PC-3 (cell line): ENCODE data around the gene MYO16. TPM values are rescaled to one million over a fixed set of nuclear protein-coding genes. Genes with fewer than 3 reads are reported as not detected.
A peak's percentile ranks its signal among the peaks of the same experiment; 100 is the strongest.

Experiments used
- ATAC-seq: fragments of 200-7000 bp; cut with Tn5 transposase; 2 replicates; pipeline ENCODE4 v1.9.1; 2020; ENCODE audit warnings: mild to moderate bottlenecking, moderate library complexity
- BruUV-seq: library from RNA; stranded (reverse); fragments of 400-500 nt; replicated peaks from 2 replicates; lab custom pipeline; 2021; lab: Mats Ljungman, UMichigan
- CTCF ChIA-PET: fragments of 300-600 bp; sonication (Branson Sonifier 250); formaldehyde crosslinking; loops from one replicate; lab custom pipeline; 2022; ENCODE audit warnings: antibody characterized with exemption; lab: Charles Lee
- POLR2A ChIA-PET: fragments of 300-600 bp; sonication (Branson Sonifier 250); formaldehyde crosslinking; loops from one replicate; lab custom pipeline; 2022; ENCODE audit warnings: antibody characterized with exemption; ENCODE audit not compliant: unreplicated experiment; lab: Charles Lee
- DNase-seq: peaks from one replicate; pipeline ENCODE4 v3.0.0-alpha.2; 2015
- H2AFZ ChIP-seq: fragments of 300-600 bp; sonication (generic); 2 replicates; pipeline ENCODE4 v1.6.0; 2016; ENCODE audit warnings: antibody characterized with exemption, low read length
- H3F3A ChIP-seq: fragments of 300-600 bp; sonication (generic); one replicate; pipeline ENCODE4 v1.6.0; 2017; ENCODE audit warnings: antibody characterized with exemption, low read length, control low read depth, mild to moderate bottlenecking; ENCODE audit not compliant: unreplicated experiment
- H3K27ac ChIP-seq: fragments of 300-600 bp; sonication (generic); 2 replicates; pipeline ENCODE4 v1.5.1; 2016; ENCODE audit warnings: mild to moderate bottlenecking, low read length
- H3K27me3 ChIP-seq: fragments of 300-600 bp; sonication (generic); 2 replicates; pipeline ENCODE4 v1.6.1; 2016; ENCODE audit warnings: low read length, mixed read lengths
- H3K36me3 ChIP-seq: fragments of 300-600 bp; sonication (generic); 2 replicates; pipeline ENCODE4 v1.6.1; 2016; ENCODE audit warnings: low read depth, mixed run types, low read length, mixed read lengths
- H3K4me1 ChIP-seq: fragments of 300-600 bp; sonication (generic); 2 replicates; pipeline ENCODE4 v1.5.1; 2016; ENCODE audit warnings: low read length; ENCODE audit not compliant: insufficient read depth
- H3K4me2 ChIP-seq: fragments of 300-600 bp; sonication (generic); 2 replicates; pipeline ENCODE4 v1.6.0; 2016; ENCODE audit warnings: low read length
- H3K4me3 ChIP-seq: fragments of 300-600 bp; sonication (generic); 2 replicates; pipeline ENCODE4 v1.5.1; 2016; ENCODE audit warnings: mild to moderate bottlenecking, low read length, mixed read lengths
- H3K79me2 ChIP-seq: fragments of 300-600 bp; sonication (generic); 2 replicates; pipeline ENCODE4 v1.6.1; 2017; ENCODE audit warnings: low read length, mixed read lengths
- H3K9ac ChIP-seq: fragments of 300-600 bp; sonication (generic); 2 replicates; pipeline ENCODE4 v1.6.0; 2016; ENCODE audit warnings: mild to moderate bottlenecking, low read length
- H3K9me2 ChIP-seq: fragments of 300-600 bp; sonication (generic); replicated peaks from 2 replicates; pipeline ENCODE4 v1.6.1; 2016; ENCODE audit warnings: mixed run types, low read length, mixed read lengths
- H3K9me3 ChIP-seq: fragments of 300-600 bp; sonication (generic); 2 replicates; pipeline ENCODE4 v1.6.1; 2016; ENCODE audit warnings: low read length, mixed read lengths
- H4K20me1 ChIP-seq: fragments of 300-600 bp; sonication (generic); 2 replicates; pipeline ENCODE4 v1.6.1; 2016; ENCODE audit warnings: low read length, mixed read lengths
- CTCF ChIP-seq: fragments of 300-600 bp; sonication (generic); conservative IDR thresholded peaks from 2 replicates; pipeline ENCODE4 v1.5.1; 2017; ENCODE audit warnings: antibody characterized with exemption, low read depth, mild to moderate bottlenecking, low read length
- EZH2 ChIP-seq: fragments of 300-600 bp; sonication (generic); IDR thresholded peaks from one replicate; pipeline ENCODE4 v1.6.1; 2017; ENCODE audit warnings: antibody characterized with exemption, mild to moderate bottlenecking, low read length; ENCODE audit not compliant: unreplicated experiment
- EZH2phosphoT487 ChIP-seq: fragments of 300-600 bp; sonication (generic); IDR thresholded peaks from 2 replicates; pipeline ENCODE4 v1.6.1; 2018; ENCODE audit warnings: mild to moderate bottlenecking, antibody characterized with exemption, low read length, borderline replicate concordance
- intact Hi-C: fragments of 100-400 bp; cut with micrococcal nuclease; formaldehyde crosslinking; loops from 2 replicates; pipeline ENCODE4 v1.9.0; 2023
- total RNA-seq: library from RNA; depleted of rRNA; stranded (reverse); fragments of >200 nt; gene quantifications from 2 replicates; pipeline ENCODE4 v1.2.3, GENCODE V29; 2014

MYO16 gene
- total RNA-seq, 1 experiment from 2014 or later: not detected

GRCh38 chr13:109100705-109101304 is 471.4 kb downstream of the MYO16 start:
- ChIA-PET CTCF (no interaction called here), POLR2A (no interaction called here)
- H3F3A ChIP-seq: no peaks in the 10 kb centered on the region
- peak; percentile 22 for DNase-seq
- no peaks in the 10 kb centered on the region for H4K20me1 ChIP-seq
- peak; percentile 22; the same call in 1 of the 2 replicates for ATAC-seq
- TF ChIP-seq EZH2phosphoT487: no peak
- TF ChIP-seq CTCF: no peak
- TF ChIP-seq EZH2: no peak
- BruUV-seq: no TSS peak
- intact Hi-C loops: no loop called here
- no peaks in the 10 kb centered on the region for H3K9me3 ChIP-seq
- no peaks in the 10 kb centered on the region for H3K4me1 ChIP-seq
- H3K27ac ChIP-seq: no peak overlapping the region
- peaks cover 38% of the 10 kb centered on the region for H3K27me3 ChIP-seq
- H3K4me2 ChIP-seq: no peak overlapping the region
- H3K9ac ChIP-seq: no peak overlapping the region
- H3K36me3 ChIP-seq: no peaks in the 10 kb centered on the region
- H3K9me2 ChIP-seq: no peaks in the 10 kb centered on the region
- H2AFZ ChIP-seq: no peak overlapping the region
- no peaks in the 10 kb centered on the region for H3K79me2 ChIP-seq
- no peak overlapping the region for H3K4me3 ChIP-seq

DNA sequence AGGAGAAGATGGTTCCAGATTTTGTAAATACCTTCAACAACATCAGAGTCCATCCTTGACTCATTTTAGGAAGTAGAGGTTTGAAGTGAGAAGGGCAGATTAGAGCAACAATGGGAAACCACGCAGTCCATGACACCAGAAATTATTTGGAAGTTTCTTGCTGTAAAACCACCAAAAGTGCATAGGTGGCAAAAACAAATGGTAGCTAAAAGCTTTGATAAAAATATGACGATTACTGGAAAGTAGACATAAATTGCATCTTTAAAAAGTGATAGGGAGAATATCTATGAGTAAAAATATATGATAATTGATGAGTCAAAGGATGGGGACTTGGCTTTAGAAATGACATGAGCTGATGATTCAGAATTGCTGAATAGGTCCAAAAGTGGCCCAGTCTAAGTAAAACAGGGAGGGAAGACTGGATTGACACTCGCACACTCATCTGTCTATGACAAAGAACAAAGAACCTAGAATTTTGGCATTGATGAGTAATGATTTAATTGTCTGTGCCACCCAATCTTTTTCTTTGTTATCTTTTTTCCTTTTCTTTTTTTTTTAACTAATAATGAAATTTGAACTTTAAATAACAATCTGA is 472.2 kb downstream of the MYO16 start:
- DNase-seq (no peak), ATAC-seq (no peak)
- Histone ChIP-seq H3K4me2 (no peak overlapping the region), H2AFZ (no peak overlapping the region), H3K79me2 (no peaks in the 10 kb centered on the region), H3K9ac (no peak overlapping the region), H4K20me1 (no peaks in the 10 kb centered on the region), H3K4me1 (no peaks in the 10 kb centered on the region), H3K27me3 (peaks cover 46% of the 10 kb centered on the region), H3K4me3 (no peak overlapping the region), H3K27ac (no peak overlapping the region), H3K9me2 (no peaks in the 10 kb centered on the region), H3F3A (no peaks in the 10 kb centered on the region), H3K9me3 (no peaks in the 10 kb centered on the region), H3K36me3 (no peaks in the 10 kb centered on the region)
- intact Hi-C loops: no loop called here
- ChIA-PET CTCF (no interaction called here), POLR2A (interaction anchor here (0.5 kb wide), 1 partner anchor 447 kb away, joined by 3 read pairs; no protein-coding TSS in a partner anchor)
- no TSS peak for BruUV-seq
- TF ChIP-seq EZH2phosphoT487 (no peak), CTCF (no peak), EZH2 (no peak)

DNA sequence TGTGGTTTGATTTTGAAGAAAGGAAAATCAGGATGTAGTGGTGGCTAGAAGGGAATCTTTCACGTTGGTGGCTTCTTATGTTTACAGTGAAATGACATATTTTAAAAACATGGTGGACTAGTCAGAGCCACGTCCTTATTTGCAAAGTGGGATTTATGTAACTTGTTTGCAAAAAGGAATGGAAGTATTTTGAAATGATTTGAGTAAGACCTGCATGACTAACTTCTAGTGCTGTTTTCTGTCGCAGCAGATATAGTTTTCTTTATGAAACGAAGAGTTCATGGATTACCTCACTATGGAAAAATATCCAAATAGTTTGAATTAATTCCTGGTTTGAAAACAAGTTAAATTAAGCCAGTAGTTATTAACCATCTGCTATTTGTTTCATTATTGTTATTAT is 476.5 kb downstream of the MYO16 start:
- CTCF ChIA-PET: no interaction called here
- H3K4me3 ChIP-seq: no peak overlapping the region
- H3K27ac ChIP-seq: no peak overlapping the region
- no peak overlapping the region for H3K9ac ChIP-seq
- BruUV-seq: no TSS peak
- H3K27me3 ChIP-seq: peaks cover 44% of the 10 kb centered on the region
- TF ChIP-seq EZH2 (no peak), CTCF (no peak), EZH2phosphoT487 (no peak)
- no peak for ATAC-seq
- intact Hi-C loops: no loop called here
- no peaks in the 10 kb centered on the region for H3K79me2 ChIP-seq
- POLR2A ChIA-PET: no interaction called here
- no peaks in the 10 kb centered on the region for H3F3A ChIP-seq
- H4K20me1 ChIP-seq: no peaks in the 10 kb centered on the region
- no peak for DNase-seq
- H3K9me2 ChIP-seq: no peaks in the 10 kb centered on the region
- H2AFZ ChIP-seq: no peak overlapping the region
- H3K36me3 ChIP-seq: no peaks in the 10 kb centered on the region
- no peaks in the 10 kb centered on the region for H3K4me1 ChIP-seq
- H3K4me2 ChIP-seq: no peak overlapping the region
- no peaks in the 10 kb centered on the region for H3K9me3 ChIP-seq
